PC-3 (cell line): ENCODE results near the gene HNRNPA3. TPM values are rescaled to one million over a fixed set of nuclear protein-coding genes. Genes with fewer than 3 reads are reported as not detected.

Source experiments
- ATAC-seq: fragments of 200-7000 bp; cut with Tn5 transposase; 2 replicates; pipeline ENCODE4 v1.9.1; 2020; ENCODE audit warnings: mild to moderate bottlenecking, moderate library complexity
- Bru-seq: library from RNA; stranded (reverse); fragments of 400-500 nt; gene quantifications from one replicate; lab custom pipeline; 2021; lab: Mats Ljungman, UMichigan
- BruChase-seq, 2 experiments: library from RNA; stranded (reverse); fragments of 400-500 nt; gene quantifications; one replicate each; lab custom pipeline; 2021; lab: Mats Ljungman, UMichigan
- BruUV-seq: library from RNA; stranded (reverse); fragments of 400-500 nt; replicated peaks from 2 replicates; lab custom pipeline; 2021; lab: Mats Ljungman, UMichigan
- CTCF ChIA-PET: fragments of 300-600 bp; sonication (Branson Sonifier 250); formaldehyde crosslinking; loops from one replicate; lab custom pipeline; 2022; ENCODE audit warnings: antibody characterized with exemption; lab: Charles Lee
- POLR2A ChIA-PET: fragments of 300-600 bp; sonication (Branson Sonifier 250); formaldehyde crosslinking; loops from one replicate; lab custom pipeline; 2022; ENCODE audit warnings: antibody characterized with exemption; ENCODE audit not compliant: unreplicated experiment; lab: Charles Lee
- DNase-seq: peaks from one replicate; pipeline ENCODE4 v3.0.0-alpha.2; 2015
- H2AFZ ChIP-seq: fragments of 300-600 bp; sonication (generic); 2 replicates; pipeline ENCODE4 v1.6.0; 2016; ENCODE audit warnings: antibody characterized with exemption, low read length
- H3F3A ChIP-seq: fragments of 300-600 bp; sonication (generic); one replicate; pipeline ENCODE4 v1.6.0; 2017; ENCODE audit warnings: antibody characterized with exemption, low read length, control low read depth, mild to moderate bottlenecking; ENCODE audit not compliant: unreplicated experiment
- H3K27ac ChIP-seq: fragments of 300-600 bp; sonication (generic); 2 replicates; pipeline ENCODE4 v1.5.1; 2016; ENCODE audit warnings: mild to moderate bottlenecking, low read length
- H3K27me3 ChIP-seq: fragments of 300-600 bp; sonication (generic); 2 replicates; pipeline ENCODE4 v1.6.1; 2016; ENCODE audit warnings: low read length, mixed read lengths
- H3K36me3 ChIP-seq: fragments of 300-600 bp; sonication (generic); 2 replicates; pipeline ENCODE4 v1.6.1; 2016; ENCODE audit warnings: low read depth, mixed run types, low read length, mixed read lengths
- H3K4me1 ChIP-seq: fragments of 300-600 bp; sonication (generic); 2 replicates; pipeline ENCODE4 v1.5.1; 2016; ENCODE audit warnings: low read length; ENCODE audit not compliant: insufficient read depth
- H3K4me2 ChIP-seq: fragments of 300-600 bp; sonication (generic); 2 replicates; pipeline ENCODE4 v1.6.0; 2016; ENCODE audit warnings: low read length
- H3K4me3 ChIP-seq: fragments of 300-600 bp; sonication (generic); 2 replicates; pipeline ENCODE4 v1.5.1; 2016; ENCODE audit warnings: mild to moderate bottlenecking, low read length, mixed read lengths
- H3K79me2 ChIP-seq: fragments of 300-600 bp; sonication (generic); 2 replicates; pipeline ENCODE4 v1.6.1; 2017; ENCODE audit warnings: low read length, mixed read lengths
- H3K9ac ChIP-seq: fragments of 300-600 bp; sonication (generic); 2 replicates; pipeline ENCODE4 v1.6.0; 2016; ENCODE audit warnings: mild to moderate bottlenecking, low read length
- H3K9me2 ChIP-seq: fragments of 300-600 bp; sonication (generic); replicated peaks from 2 replicates; pipeline ENCODE4 v1.6.1; 2016; ENCODE audit warnings: mixed run types, low read length, mixed read lengths
- H3K9me3 ChIP-seq: fragments of 300-600 bp; sonication (generic); 2 replicates; pipeline ENCODE4 v1.6.1; 2016; ENCODE audit warnings: low read length, mixed read lengths
- H4K20me1 ChIP-seq: fragments of 300-600 bp; sonication (generic); 2 replicates; pipeline ENCODE4 v1.6.1; 2016; ENCODE audit warnings: low read length, mixed read lengths
- EZH2 ChIP-seq: fragments of 300-600 bp; sonication (generic); IDR thresholded peaks from one replicate; pipeline ENCODE4 v1.6.1; 2017; ENCODE audit warnings: antibody characterized with exemption, mild to moderate bottlenecking, low read length; ENCODE audit not compliant: unreplicated experiment
- EZH2phosphoT487 ChIP-seq: fragments of 300-600 bp; sonication (generic); IDR thresholded peaks from 2 replicates; pipeline ENCODE4 v1.6.1; 2018; ENCODE audit warnings: mild to moderate bottlenecking, antibody characterized with exemption, low read length, borderline replicate concordance
- intact Hi-C: fragments of 100-400 bp; cut with micrococcal nuclease; formaldehyde crosslinking; loops from 2 replicates; pipeline ENCODE4 v1.9.0; 2023
- long read RNA-seq: library from polyadenylated mRNA; unstranded; transcript quantifications from one replicate; pipeline ENCODE4 v2.0.0, GENCODE V29; 2021; ENCODE audit not compliant: unreplicated experiment
- total RNA-seq: library from RNA; depleted of rRNA; stranded (reverse); fragments of >200 nt; gene quantifications from 2 replicates; pipeline ENCODE4 v1.2.3, GENCODE V29; 2014; rRNA removed
- TF ChIP-seq, protein P1 (sequence below): fragments of 300-600 bp; sonication (generic); conservative IDR thresholded peaks from 2 replicates; pipeline ENCODE4 v1.5.1; 2017; ENCODE audit warnings: antibody characterized with exemption, low read depth, mild to moderate bottlenecking, low read length

The HNRNPA3 gene
- total RNA-seq (50.3 and 90.2 TPM in 2 replicates), Bru-seq, nascent RNA (percentile 100 among the genes with signal in this experiment), BruChase-seq, experiment 1, labeled RNA remaining after a 6-hour chase (percentile 99 among the genes with signal in this experiment), BruChase-seq, experiment 2, labeled RNA remaining after a 2-hour chase (percentile 100 among the genes with signal in this experiment)
- long read RNA-seq, full-length matches to known transcripts, result 74 of 187 reads
- long read RNA-seq, partial matches to known transcripts, result 56 of 187 reads
- long read RNA-seq, other reads (novel, unspliced or antisense), result 57 of 187 reads

DNA sequence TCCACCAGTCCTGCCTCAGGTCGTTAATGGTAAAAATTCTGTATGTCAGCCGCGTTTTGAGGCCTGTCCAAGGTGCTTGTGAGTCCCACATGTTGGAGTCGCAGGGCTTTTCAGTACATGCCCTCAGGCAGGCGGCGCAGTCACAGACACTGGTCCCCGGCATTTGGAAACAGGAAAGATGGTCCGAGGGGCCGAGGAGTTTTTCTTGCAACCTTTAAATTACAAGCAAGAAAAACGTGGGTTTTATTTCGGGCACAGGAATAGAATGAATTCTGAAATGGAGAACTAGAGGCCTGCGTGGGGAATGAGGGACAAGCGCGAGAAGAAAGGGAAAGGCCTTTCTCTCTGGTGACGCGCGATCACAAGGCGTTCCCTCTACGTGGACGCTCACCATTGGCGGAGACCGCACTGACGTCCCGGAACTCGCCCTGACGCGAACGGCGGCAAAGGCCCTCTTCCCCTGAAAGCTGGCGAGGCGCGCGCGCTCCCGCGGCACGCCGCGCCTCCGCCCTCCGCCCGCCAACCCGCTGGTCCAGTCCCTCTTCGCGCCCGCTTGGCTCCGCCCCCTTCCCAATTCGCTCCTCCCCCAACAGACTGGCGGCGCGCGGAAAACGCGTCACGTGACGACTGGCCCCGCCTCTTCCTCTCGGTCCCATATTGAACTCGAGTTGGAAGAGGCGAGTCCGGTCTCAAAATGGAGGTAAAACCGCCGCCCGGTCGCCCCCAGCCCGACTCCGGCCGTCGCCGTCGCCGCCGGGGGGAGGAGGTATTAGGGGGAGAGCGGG lies at the start of gene HNRNPA3:
Gene HNRNPA3 (plus strand): TSS at position 689 of the 785 bp plus-strand sequence. CDS start 6 bp downstream, at position 695.
- intact Hi-C loops, result loop anchor here (2.0 to 5.0 kb wide), 3 partner anchors 31 to 120 kb away; no protein-coding TSS in a partner anchor
- DNase-seq, result peak; percentile 99
- peak within 1 kb of the TSS; percentile 37 for H2AFZ ChIP-seq

GRCh38 chr2:177164131-177164530 lies 48.5 kb upstream of the HNRNPA3 start:
- Histone ChIP-seq H3K4me3 (peak overlapping the region; percentile 63), H3K36me3 (no peaks in the 10 kb centered on the region), H2AFZ (peak overlapping the region; percentile 79), H3K27ac (no peak overlapping the region), H3K4me2 (peak overlapping the region; percentile 81), H4K20me1 (no peaks in the 10 kb centered on the region), H3K9me2 (no peaks in the 10 kb centered on the region), H3K27me3 (no peaks in the 10 kb centered on the region), H3K79me2 (no peaks in the 10 kb centered on the region), H3K9me3 (no peaks in the 10 kb centered on the region), H3F3A (no peaks in the 10 kb centered on the region), H3K9ac (no peak overlapping the region; the same call in 1 of the 2 replicates), H3K4me1 (peaks cover 40% of the 10 kb centered on the region)
- ChIA-PET POLR2A (interaction anchor here (0.6 to 0.9 kb wide), 2 partner anchors 15 to 75 kb away, joined by 3 read pairs; no protein-coding TSS in a partner anchor), CTCF (interaction anchor here (0.6 to 2.2 kb wide), 5 partner anchors 15 to 132 kb away, joined by 3 to 16 read pairs (median 11); no protein-coding TSS in a partner anchor)
- no TSS peak for BruUV-seq
- TF ChIP-seq EZH2phosphoT487 (no peak), EZH2 (no peak)
- TF ChIP-seq, protein P1, sequence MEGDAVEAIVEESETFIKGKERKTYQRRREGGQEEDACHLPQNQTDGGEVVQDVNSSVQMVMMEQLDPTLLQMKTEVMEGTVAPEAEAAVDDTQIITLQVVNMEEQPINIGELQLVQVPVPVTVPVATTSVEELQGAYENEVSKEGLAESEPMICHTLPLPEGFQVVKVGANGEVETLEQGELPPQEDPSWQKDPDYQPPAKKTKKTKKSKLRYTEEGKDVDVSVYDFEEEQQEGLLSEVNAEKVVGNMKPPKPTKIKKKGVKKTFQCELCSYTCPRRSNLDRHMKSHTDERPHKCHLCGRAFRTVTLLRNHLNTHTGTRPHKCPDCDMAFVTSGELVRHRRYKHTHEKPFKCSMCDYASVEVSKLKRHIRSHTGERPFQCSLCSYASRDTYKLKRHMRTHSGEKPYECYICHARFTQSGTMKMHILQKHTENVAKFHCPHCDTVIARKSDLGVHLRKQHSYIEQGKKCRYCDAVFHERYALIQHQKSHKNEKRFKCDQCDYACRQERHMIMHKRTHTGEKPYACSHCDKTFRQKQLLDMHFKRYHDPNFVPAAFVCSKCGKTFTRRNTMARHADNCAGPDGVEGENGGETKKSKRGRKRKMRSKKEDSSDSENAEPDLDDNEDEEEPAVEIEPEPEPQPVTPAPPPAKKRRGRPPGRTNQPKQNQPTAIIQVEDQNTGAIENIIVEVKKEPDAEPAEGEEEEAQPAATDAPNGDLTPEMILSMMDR, result no peak
- intact Hi-C loops, result loop anchor here (1.0 to 5.0 kb wide), 6 partner anchors 49 to 438 kb away; no protein-coding TSS in a partner anchor
- ATAC-seq (no peak), DNase-seq (no peak)

More for the DNA sequence above, at the start of gene HNRNPA3:
- Histone ChIP-seq H3F3A (no peaks in the 10 kb centered on the region), H3K27me3 (no peaks in the 10 kb centered on the region), H3K36me3 (peaks cover 36% of the 10 kb centered on the region), H3K9ac (peak within 1 kb of the TSS; percentile 99), H4K20me1 (peaks cover 40% of the 10 kb centered on the region), H3K9me3 (no peaks in the 10 kb centered on the region), H3K79me2 (peaks cover 65% of the 10 kb centered on the region), H3K9me2 (no peaks in the 10 kb centered on the region), H3K27ac (peak within 1 kb of the TSS; percentile 88), H3K4me1 (peaks cover 16% of the 10 kb centered on the region), H3K4me3 (peak within 1 kb of the TSS; percentile 92), H3K4me2 (peak within 1 kb of the TSS; percentile 99)
- ChIA-PET POLR2A (no interaction called here), CTCF (interaction anchor here (0.6 kb wide), 1 partner anchor 14 kb away, joined by 3 read pairs; no protein-coding TSS in a partner anchor)
- BruUV-seq, result no TSS peak
- peak; percentile 86 for ATAC-seq
- TF ChIP-seq, protein P1, result no peak; the same call in 1 of the 2 replicates
- TF ChIP-seq EZH2 (no peak), EZH2phosphoT487 (no peak)
